Measurements from ENCODE around the gene KRT78. TPM values are rescaled to one million over a fixed set of nuclear protein-coding genes. Genes with fewer than 3 reads are reported as not detected.

Gene KRT78
- total RNA-seq, 2 experiments from 2014 or later = not detected

GRCh38 chr12:52823761-52824450, 24.9 kb downstream of the KRT78 start:
- H3K27me3 Mint-ChIP-seq = peaks cover 7% of the 10 kb centered on the region
- no peaks in the 10 kb centered on the region for H3K4me1 Mint-ChIP-seq
- no peaks in the 10 kb centered on the region for H3K36me3 Mint-ChIP-seq (ENCODE audit: low read depth)
- DNase-seq = no peak
- no peak overlapping the region for H3K27ac Mint-ChIP-seq
- CTCF ChIA-PET = interaction anchor here (0.6 kb wide), 1 partner anchor 545 kb away, joined by 4 read pairs; no protein-coding TSS in a partner anchor
- no peak overlapping the region for H3K4me3 Mint-ChIP-seq
- no peaks in the 10 kb centered on the region for H3K9me3 Mint-ChIP-seq
- POLR2A ChIA-PET = no interaction called here

GRCh38 chr12:52822771-52823510, 25.9 kb downstream of the KRT78 start:
- H3K4me1 Mint-ChIP-seq = no peaks in the 10 kb centered on the region
- POLR2A ChIA-PET = no interaction called here
- no peaks in the 10 kb centered on the region for H3K9me3 Mint-ChIP-seq
- no peaks in the 10 kb centered on the region for H3K36me3 Mint-ChIP-seq (ENCODE audit: low read depth)
- CTCF ChIA-PET = interaction anchor here (0.6 kb wide), 1 partner anchor 544 kb away, joined by 4 read pairs; no protein-coding TSS in a partner anchor
- no peak overlapping the region for H3K4me3 Mint-ChIP-seq
- DNase-seq = no peak
- peaks cover 7% of the 10 kb centered on the region for H3K27me3 Mint-ChIP-seq
- no peak overlapping the region for H3K27ac Mint-ChIP-seq

GRCh38 chr12:52821826-52822660, 26.8 kb downstream of the KRT78 start:
- POLR2A ChIA-PET = no interaction called here
- no peaks in the 10 kb centered on the region for H3K4me1 Mint-ChIP-seq
- H3K36me3 Mint-ChIP-seq (ENCODE audit: low read depth) = no peaks in the 10 kb centered on the region
- no peak overlapping the region for H3K27ac Mint-ChIP-seq
- H3K27me3 Mint-ChIP-seq = peaks cover 7% of the 10 kb centered on the region
- H3K4me3 Mint-ChIP-seq = no peak overlapping the region
- no peak for DNase-seq
- no peaks in the 10 kb centered on the region for H3K9me3 Mint-ChIP-seq
- CTCF ChIA-PET = no interaction called here

- Mint-ChIP-seq H3K4me1 (no peaks in the 10 kb centered on the region), H3K27me3 (peaks cover 7% of the 10 kb centered on the region), H3K9me3 (no peaks in the 10 kb centered on the region), H3K36me3 (ENCODE audit: low read depth) (no peaks in the 10 kb centered on the region), H3K4me3 (no peak overlapping the region), H3K27ac (no peak overlapping the region)
- ChIA-PET POLR2A (interaction anchor here (0.5 kb wide), 1 partner anchor 153 kb away, joined by 3 read pairs; no protein-coding TSS in a partner anchor), CTCF (no interaction called here)
- DNase-seq = no peak
These were observed 27.6 kb downstream of the KRT78 start for GRCh38 chr12:52821071-52821730.

- CTCF ChIA-PET = no interaction called here
- Mint-ChIP-seq H3K36me3 (ENCODE audit: low read depth) (no peaks in the 10 kb centered on the region), H3K9me3 (no peaks in the 10 kb centered on the region), H3K4me3 (no peak overlapping the region), H3K27me3 (peaks cover 7% of the 10 kb centered on the region), H3K4me1 (no peaks in the 10 kb centered on the region), H3K27ac (no peak overlapping the region)
- POLR2A ChIA-PET = no interaction called here
- DNase-seq = no peak
These were observed 28.3 kb downstream of the KRT78 start for GRCh38 chr12:52820521-52820920.

- Mint-ChIP-seq H3K4me1 (no peaks in the 10 kb centered on the region), H3K27me3 (peaks cover 7% of the 10 kb centered on the region), H3K36me3 (ENCODE audit: low read depth) (no peaks in the 10 kb centered on the region), H3K9me3 (no peaks in the 10 kb centered on the region), H3K27ac (no peak overlapping the region), H3K4me3 (no peak overlapping the region)
- POLR2A ChIA-PET = no interaction called here
- CTCF ChIA-PET = interaction anchor here (0.6 to 1.0 kb wide), 3 partner anchors 64 to 110 kb away, joined by 3 read pairs; no protein-coding TSS in a partner anchor
- DNase-seq = no peak
These were observed 28.9 kb downstream of the KRT78 start for GRCh38 chr12:52819731-52820510.

GRCh38 chr12:52818887-52819420, 29.8 kb downstream of the KRT78 start:
- Mint-ChIP-seq H3K4me1 (no peaks in the 10 kb centered on the region), H3K27ac (no peak overlapping the region), H3K4me3 (no peak overlapping the region), H3K36me3 (ENCODE audit: low read depth) (no peaks in the 10 kb centered on the region), H3K27me3 (peaks cover 7% of the 10 kb centered on the region), H3K9me3 (no peaks in the 10 kb centered on the region)
- ChIA-PET POLR2A (no interaction called here), CTCF (interaction anchor here (1.0 kb wide), 1 partner anchor 98 kb away, joined by 3 read pairs; no protein-coding TSS in a partner anchor)
- no peak for DNase-seq

GRCh38 chr12:52818388-52818787, 30.4 kb downstream of the KRT78 start:
- Mint-ChIP-seq H3K4me3 (no peak overlapping the region), H3K27me3 (peaks cover 7% of the 10 kb centered on the region), H3K9me3 (no peaks in the 10 kb centered on the region), H3K4me1 (no peaks in the 10 kb centered on the region), H3K27ac (no peak overlapping the region), H3K36me3 (ENCODE audit: low read depth) (no peaks in the 10 kb centered on the region)
- DNase-seq = no peak
- POLR2A ChIA-PET = no interaction called here
- CTCF ChIA-PET = interaction anchor here (0.9 to 1.3 kb wide), 2 partner anchors 52 to 62 kb away, joined by 3 read pairs; no protein-coding TSS in a partner anchor

- H3K36me3 Mint-ChIP-seq (ENCODE audit: low read depth) = no peaks in the 10 kb centered on the region
- ChIA-PET POLR2A (no interaction called here), CTCF (interaction anchor here (0.9 to 1.3 kb wide), 2 partner anchors 53 to 63 kb away, joined by 3 read pairs; no protein-coding TSS in a partner anchor)
- no peak overlapping the region for H3K4me3 Mint-ChIP-seq
- DNase-seq = no peak
- no peaks in the 10 kb centered on the region for H3K4me1 Mint-ChIP-seq
- H3K9me3 Mint-ChIP-seq = no peaks in the 10 kb centered on the region
- peaks cover 7% of the 10 kb centered on the region for H3K27me3 Mint-ChIP-seq
- H3K27ac Mint-ChIP-seq = no peak overlapping the region
These were observed 31.0 kb downstream of the KRT78 start for GRCh38 chr12:52817699-52818238.

GRCh38 chr12:52817003-52817698, 31.6 kb downstream of the KRT78 start:
- Mint-ChIP-seq H3K27ac (no peak overlapping the region), H3K36me3 (ENCODE audit: low read depth) (no peaks in the 10 kb centered on the region)
- POLR2A ChIA-PET = no interaction called here

More at GRCh38 chr12:52817003-52817698, 31.6 kb downstream of the KRT78 start:
- no peak overlapping the region for H3K4me3 Mint-ChIP-seq
- peaks cover 7% of the 10 kb centered on the region for H3K27me3 Mint-ChIP-seq
- H3K4me1 Mint-ChIP-seq = no peaks in the 10 kb centered on the region
- no peak for DNase-seq
- CTCF ChIA-PET = interaction anchor here (1.3 kb wide), 1 partner anchor 53 kb away, joined by 3 read pairs; no protein-coding TSS in a partner anchor
- no peaks in the 10 kb centered on the region for H3K9me3 Mint-ChIP-seq

Measured in activated CD4-positive, alpha-beta memory T cell treated with anti-CD3 and anti-CD28 coated beads, Interleukin-2, amount 10 ng/mL, durations not matched to agents 7 days and 5 days (primary cell).